Fibroblast of skin of scalp (primary cell): ENCODE results near the gene KCTD5.

Experiments used
- DNase-seq: peaks from one replicate; pipeline ENCODE4 v3.0.0-alpha.2; 2013

The KCTD5 gene

GRCh38 chr16:2697401-2697948, 15.2 kb downstream of the KCTD5 start:
- DNase-seq = no peak

GRCh38 chr16:2698103-2698870, 16.0 kb downstream of the KCTD5 start:
- no peak for DNase-seq

DNA sequence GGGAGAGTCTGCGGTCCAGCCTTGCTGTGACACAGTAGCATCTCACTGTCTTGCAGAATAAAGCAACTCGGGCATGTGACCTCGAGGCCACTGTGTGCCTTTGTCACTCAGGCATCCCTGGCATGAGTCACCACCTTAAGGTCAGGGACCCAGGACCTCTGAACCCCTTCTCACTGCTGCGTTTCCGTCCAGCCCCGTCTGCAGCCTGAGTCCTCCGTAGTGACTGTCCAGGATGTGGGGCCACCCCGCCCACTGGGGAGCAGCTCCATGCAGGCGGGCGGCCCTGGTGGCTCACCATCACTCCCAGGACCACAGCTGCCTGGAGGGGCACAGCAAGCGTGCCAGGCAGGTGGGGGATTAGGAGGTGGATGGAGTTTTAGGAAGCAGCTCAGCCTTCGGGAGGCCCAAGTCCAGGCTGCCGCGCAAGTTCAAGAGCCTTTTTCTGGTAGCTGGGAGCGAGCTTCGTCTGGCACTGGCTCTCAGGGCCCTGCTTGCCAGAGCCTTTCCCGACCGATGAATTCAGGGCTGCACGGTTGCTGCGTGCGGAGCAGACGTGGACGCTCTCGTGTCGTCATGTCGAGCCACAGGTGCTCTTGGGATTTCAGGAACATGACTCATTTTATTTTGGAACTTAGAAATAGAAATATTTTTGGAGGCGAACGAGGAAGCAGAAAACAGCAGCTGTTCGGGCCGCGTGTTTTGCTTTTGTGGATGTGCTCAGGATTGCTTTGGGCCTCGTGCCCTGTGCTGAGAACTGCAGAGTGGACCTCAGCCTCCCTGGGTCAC, 16.8 kb downstream of the KCTD5 start:
- DNase-seq = no peak

GRCh38 chr16:2699791-2700600, 17.7 kb downstream of the KCTD5 start:
- no peak for DNase-seq

DNA sequence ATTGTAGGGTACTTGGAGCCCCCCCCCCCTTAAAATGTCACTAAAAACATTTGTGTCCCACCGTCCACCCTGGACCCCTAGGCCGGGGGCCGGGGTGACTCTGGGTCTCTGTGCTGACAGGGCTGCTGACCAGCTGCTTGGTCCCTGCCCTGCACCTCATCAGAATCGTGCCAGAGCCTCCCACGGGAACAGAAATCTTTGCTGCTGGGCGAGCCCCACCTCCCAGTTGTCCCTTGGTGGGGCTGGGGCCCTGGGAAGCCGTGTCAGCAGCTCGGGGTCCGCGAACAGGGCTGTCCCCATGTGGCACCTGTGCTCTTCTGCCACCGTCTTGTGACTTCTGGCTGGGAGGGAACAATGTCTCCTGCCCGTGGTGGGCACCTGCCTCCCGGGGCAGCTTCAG, 18.5 kb downstream of the KCTD5 start:
- no peak for DNase-seq

- no peak for DNase-seq
These were observed 18.9 kb downstream of the KCTD5 start for GRCh38 chr16:2701272-2701671.

GRCh38 chr16:2701713-2702437, 19.6 kb downstream of the KCTD5 start:
- no peak for DNase-seq

DNA sequence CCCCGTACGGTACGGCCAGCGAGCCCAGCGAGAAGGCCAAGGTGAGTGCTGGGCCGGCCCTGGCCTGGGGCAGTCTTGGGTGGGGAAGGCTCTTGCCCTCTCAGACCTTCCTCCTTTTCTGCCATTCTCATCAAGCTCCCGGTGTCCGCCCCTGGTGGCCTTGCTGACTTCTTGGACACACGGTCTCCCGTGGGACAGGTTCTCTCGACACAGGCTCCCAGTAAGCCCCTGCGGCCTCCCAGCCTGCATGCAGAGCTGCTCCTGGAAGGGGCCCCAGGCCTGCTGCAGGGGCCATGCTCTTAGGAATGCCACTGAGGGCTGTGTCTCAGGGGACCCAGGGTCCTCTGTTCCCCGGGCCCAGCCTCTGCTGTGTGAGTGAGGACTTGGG, 20.1 kb downstream of the KCTD5 start:
- DNase-seq = no peak

DNA sequence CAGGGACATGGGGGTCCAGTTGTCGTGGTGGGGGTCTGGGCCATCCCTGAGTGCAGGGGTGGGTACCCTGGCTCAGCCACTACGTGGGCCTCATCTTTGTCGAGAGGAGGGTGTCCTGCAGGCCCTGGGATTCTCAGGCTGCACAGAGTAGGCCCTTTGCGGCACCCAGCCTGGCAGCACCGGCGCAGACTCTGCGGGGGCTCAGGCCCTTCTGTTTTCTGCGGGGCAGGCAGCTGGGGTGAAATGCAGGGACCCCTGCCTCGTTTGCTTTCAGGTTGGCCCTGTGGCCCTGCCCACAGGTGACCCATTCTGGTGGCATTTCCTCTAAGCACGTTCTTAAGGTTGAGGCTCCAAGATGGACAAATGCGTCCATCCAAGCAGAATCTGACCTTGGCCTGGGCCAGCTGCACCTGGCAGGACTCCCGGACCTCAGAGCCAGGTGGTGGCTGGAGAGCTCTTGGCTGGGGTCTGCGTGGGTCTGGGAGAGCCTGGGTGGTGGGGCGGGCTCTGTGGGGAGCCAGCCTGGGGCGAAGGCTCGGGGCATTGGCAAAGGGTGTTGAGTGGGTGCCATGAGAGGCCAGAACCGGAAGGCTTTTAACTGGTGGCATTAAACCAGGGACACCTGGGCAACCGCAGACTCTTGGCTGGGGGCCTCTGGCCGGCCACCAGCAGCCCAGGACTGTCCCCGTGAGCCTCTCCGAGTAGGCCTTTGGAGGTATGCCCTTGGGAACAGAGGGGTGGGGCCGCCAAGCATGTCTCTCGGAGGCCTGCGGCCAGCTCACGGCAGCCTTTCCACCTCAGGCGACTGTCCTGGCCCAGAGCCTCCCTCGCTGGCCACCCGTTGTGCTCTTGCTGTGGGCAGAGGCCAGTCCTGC, 20.8 kb downstream of the KCTD5 start:
- DNase-seq = no peak

GRCh38 chr16:2704166-2704982, 22.1 kb downstream of the KCTD5 start:
- DNase-seq = no peak

DNA sequence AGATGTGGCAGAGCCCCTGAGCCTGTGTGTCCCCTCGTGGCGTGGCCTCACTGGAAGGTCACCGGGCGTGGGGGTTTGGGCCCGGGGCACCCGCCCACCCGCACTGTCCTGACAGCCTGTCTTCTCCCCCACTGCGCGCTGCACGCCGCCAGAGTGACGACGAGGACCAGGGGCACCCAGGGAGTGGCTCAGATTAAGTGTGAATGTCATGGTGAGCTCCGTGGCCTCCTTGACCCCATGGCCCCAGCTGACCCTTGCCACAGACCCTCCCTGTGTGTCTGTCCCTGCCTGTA, 22.6 kb downstream of the KCTD5 start:
- no peak for DNase-seq

DNA sequence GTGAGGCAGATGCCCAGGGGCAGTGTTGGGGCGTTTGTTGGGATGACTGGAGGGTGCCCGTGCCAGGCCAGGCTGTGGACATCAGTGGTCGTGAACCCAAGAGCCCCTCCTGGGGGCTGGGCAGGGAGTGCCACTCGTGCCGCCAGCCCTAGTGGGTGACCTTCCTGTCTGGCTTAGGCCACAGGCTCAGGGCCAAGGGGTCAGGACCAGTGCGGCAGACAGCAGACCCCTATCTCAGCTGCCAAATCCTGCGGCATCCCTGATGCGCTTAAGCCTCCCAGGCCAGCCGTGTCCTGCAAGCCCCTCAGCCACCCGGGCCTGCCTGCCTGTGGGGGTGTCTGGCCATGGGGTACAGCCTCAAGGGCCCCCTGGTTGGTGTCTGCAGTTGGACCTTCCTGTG, 23.0 kb downstream of the KCTD5 start:
- no peak for DNase-seq

DNA sequence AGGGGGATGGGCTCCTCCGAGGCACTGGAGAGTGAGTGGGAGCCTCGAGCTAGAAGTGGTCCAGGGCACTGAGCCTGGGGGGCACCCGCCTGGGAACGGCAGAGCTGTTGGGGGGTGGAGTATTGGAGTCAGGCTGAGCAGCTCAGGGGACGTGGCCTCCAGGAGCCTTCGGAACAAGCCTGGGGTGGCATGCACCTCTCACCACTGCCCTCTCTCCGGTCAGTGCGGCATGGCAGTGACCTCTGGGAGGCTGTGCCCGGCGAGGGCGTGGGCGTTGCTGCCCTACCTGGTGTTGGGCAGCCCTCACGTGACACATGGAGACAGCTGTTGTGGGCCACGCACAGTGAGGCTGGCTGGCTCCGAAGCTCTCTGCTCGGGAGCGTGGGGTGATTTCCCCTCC, 23.8 kb downstream of the KCTD5 start:
- no peak for DNase-seq

- DNase-seq = no peak
These were observed 24.4 kb downstream of the KCTD5 start for GRCh38 chr16:2706611-2707311.

GRCh38 chr16:2707368-2708289, 25.3 kb downstream of the KCTD5 start:
- no peak for DNase-seq

- DNase-seq = no peak
These were observed 25.9 kb downstream of the KCTD5 start for GRCh38 chr16:2708290-2708639.

DNA sequence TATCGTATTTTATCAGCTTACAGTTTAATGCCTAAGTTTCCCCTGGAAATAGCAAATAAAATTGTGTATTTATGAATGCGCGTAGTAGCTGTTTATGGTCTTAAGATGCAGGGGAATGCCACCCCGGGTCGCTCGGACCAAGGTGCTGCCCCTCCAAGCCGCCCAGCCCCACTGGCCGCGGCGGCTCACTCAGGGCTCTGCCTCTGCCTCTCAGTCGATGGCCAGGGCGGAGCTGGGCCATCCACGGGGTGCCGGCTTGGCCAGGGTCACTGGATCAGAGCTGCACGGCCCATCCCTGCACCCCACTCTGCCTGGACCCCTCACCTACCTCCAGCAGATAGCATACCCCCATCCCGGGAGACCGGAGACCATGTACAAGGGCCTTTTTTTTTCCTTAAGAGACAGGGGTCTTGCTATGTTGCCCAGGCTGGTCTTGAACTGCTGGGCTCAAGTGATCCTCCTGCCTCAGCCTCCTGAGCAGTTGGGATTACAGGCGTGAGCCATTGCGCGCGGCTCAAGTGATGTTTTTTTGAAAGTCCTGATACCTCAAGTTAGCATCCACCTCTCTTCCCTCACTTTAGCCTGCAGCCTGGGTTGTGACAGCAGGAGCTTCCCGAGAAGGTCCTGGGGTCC, 26.7 kb downstream of the KCTD5 start:
- no peak for DNase-seq

DNA sequence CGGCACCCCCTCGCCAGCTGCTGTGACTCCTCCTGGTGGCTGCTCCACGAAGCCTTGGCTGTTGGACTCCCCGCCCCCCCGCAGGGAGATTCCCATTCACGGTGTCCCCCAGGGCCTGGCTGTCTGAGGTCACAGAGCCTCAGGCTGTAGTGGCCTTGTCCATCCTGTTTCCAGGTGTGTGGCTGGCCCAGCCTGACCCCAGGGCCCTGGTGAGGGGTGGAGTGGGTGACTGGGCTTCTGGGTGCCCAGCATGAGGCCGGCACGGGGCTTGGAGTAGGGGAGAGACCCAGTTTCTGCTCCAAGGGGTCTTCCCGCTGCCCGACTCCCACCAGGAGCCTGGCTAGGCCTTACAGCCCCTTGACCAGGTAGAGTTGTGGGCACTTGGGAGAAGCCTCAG, 27.3 kb downstream of the KCTD5 start:
- DNase-seq = no peak
